ENCODE results near the gene PTPN3. TPM values are rescaled to one million over a fixed set of nuclear protein-coding genes. Genes with fewer than 3 reads are reported as not detected.

PTPN3 gene
- total and polyA plus RNA-seq, 2 experiments from 2014 or later, result 0.84 to 2.1 TPM

DNA sequence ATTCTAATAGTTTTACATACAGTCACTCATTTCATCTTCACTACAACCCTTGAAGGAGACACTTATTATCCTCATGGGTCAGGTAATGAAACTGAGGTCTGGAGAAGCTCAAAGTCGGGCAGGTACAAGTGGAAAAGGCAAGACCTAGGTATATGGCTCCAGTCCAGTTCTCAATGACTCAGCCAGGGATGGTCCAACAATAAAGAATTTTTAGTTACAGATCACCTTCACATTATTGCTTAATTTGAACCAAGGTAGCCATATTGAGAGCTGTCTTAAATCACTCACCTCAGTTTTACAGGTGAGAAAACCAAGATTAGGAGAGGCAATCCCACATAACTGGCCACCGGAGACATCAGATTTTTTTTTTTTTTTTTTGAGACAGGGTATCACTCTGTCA lies 55.4 kb downstream of the PTPN3 start:
- Histone ChIP-seq H3K36me3 (no peaks in the 10 kb centered on the region), H3K4me3 (no peak overlapping the region), H3K9me3 (ENCODE audit: low read depth) (no peaks in the 10 kb centered on the region), H3K27ac (no peak overlapping the region), H3K4me1 (ENCODE audit: low read depth) (peaks cover 10% of the 10 kb centered on the region), H3K27me3 (no peaks in the 10 kb centered on the region)
- TF ChIP-seq, protein P1, sequence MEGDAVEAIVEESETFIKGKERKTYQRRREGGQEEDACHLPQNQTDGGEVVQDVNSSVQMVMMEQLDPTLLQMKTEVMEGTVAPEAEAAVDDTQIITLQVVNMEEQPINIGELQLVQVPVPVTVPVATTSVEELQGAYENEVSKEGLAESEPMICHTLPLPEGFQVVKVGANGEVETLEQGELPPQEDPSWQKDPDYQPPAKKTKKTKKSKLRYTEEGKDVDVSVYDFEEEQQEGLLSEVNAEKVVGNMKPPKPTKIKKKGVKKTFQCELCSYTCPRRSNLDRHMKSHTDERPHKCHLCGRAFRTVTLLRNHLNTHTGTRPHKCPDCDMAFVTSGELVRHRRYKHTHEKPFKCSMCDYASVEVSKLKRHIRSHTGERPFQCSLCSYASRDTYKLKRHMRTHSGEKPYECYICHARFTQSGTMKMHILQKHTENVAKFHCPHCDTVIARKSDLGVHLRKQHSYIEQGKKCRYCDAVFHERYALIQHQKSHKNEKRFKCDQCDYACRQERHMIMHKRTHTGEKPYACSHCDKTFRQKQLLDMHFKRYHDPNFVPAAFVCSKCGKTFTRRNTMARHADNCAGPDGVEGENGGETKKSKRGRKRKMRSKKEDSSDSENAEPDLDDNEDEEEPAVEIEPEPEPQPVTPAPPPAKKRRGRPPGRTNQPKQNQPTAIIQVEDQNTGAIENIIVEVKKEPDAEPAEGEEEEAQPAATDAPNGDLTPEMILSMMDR (IDR thresholded peaks at IDR 0.05; ENCODE audit: low read depth, low read length), result no peak
- no peak for DNase-seq (ENCODE audit: low read depth in 1 of 2, low spot score in 1 of 2)

DNA sequence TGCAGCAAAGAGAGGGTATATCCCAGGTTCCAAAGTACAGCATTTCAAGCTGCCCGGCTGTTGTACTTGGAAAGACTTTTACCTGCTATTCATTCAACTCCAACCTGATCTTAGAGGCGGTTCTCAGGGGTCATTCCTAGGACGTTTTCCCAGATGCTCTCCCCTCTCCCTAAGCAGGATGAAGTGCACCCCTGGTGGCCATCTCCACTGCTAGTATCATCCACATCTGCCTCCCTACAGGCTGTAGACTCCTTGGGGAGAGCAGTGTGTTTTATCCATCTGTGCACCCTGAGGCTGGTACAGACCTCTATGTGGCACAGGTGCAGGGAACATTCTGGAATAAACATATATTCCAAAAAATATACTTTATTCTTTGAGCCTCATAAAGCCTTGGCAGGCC lies 56.8 kb downstream of the PTPN3 start:
- H3K36me3 ChIP-seq, result no peaks in the 10 kb centered on the region
- no peak for DNase-seq (ENCODE audit: low read depth in 1 of 2, low spot score in 1 of 2)
- H3K27me3 ChIP-seq, result no peaks in the 10 kb centered on the region
- no peaks in the 10 kb centered on the region for H3K9me3 ChIP-seq (ENCODE audit: low read depth)
- H3K4me3 ChIP-seq, result no peak overlapping the region
- TF ChIP-seq, protein P1 (IDR thresholded peaks at IDR 0.05; ENCODE audit: low read depth, low read length), result no peak
- no peak overlapping the region for H3K27ac ChIP-seq
- peaks cover 23% of the 10 kb centered on the region for H3K4me1 ChIP-seq (ENCODE audit: low read depth)

DNA sequence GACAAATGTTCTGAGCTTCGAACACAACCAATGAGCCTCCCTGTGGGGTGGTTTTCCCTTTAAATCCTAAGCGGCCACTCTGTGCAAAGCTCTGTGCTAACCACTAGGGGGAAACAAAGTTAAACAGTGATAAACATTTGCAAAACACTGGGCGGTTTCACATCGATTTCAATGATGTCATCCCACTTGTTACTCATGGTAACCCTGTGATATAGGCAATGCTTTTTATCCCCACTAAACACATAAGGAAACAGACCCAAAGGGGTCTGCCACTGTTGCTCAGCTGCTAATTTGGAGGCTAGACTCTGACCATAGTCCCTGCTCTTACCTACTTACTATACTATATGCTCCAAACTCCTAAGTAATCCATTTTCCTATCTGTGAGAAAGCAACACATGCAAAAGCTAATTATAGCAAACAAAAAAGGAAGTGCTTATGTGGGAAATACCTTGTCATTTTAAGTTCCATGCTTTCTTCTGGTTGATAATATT lies 57.3 kb downstream of the PTPN3 start:
- Histone ChIP-seq H3K36me3 (no peaks in the 10 kb centered on the region), H3K27me3 (no peaks in the 10 kb centered on the region), H3K4me1 (ENCODE audit: low read depth) (peaks cover 23% of the 10 kb centered on the region), H3K4me3 (no peak overlapping the region), H3K27ac (no peak overlapping the region), H3K9me3 (ENCODE audit: low read depth) (no peaks in the 10 kb centered on the region)
- TF ChIP-seq, protein P1 (IDR thresholded peaks at IDR 0.05; ENCODE audit: low read depth, low read length), result peak; percentile 87
- peak; percentile 77 to 90 for DNase-seq (ENCODE audit: low read depth in 1 of 2, low spot score in 1 of 2)

DNA sequence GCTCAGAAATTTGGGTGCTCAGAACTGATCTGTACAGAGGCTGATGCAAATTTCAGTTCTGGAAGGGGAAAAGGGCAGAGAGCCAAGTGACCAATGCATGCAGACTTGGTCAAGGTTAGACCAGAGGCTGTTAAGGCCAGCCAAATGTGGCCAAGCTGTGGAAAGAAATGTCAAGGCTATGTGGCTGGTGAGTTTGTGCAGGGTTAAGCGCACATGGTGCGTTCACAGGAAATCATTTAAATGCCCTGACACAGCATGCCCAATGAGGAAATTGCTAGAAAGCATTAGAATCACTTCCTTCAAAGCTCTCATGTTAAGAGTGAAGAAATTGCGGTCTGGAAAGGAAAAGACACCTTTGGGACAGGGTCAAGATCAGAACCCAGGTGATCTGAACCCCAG lies 58.0 kb downstream of the PTPN3 start:
- no peaks in the 10 kb centered on the region for H3K9me3 ChIP-seq (ENCODE audit: low read depth)
- no peak for DNase-seq (ENCODE audit: low read depth in 1 of 2, low spot score in 1 of 2)
- no peaks in the 10 kb centered on the region for H3K36me3 ChIP-seq
- H3K27me3 ChIP-seq, result no peaks in the 10 kb centered on the region
- TF ChIP-seq, protein P1 (IDR thresholded peaks at IDR 0.05; ENCODE audit: low read depth, low read length), result no peak
- no peak overlapping the region for H3K27ac ChIP-seq
- H3K4me1 ChIP-seq (ENCODE audit: low read depth), result peaks cover 21% of the 10 kb centered on the region
- H3K4me3 ChIP-seq, result no peak overlapping the region

DNA sequence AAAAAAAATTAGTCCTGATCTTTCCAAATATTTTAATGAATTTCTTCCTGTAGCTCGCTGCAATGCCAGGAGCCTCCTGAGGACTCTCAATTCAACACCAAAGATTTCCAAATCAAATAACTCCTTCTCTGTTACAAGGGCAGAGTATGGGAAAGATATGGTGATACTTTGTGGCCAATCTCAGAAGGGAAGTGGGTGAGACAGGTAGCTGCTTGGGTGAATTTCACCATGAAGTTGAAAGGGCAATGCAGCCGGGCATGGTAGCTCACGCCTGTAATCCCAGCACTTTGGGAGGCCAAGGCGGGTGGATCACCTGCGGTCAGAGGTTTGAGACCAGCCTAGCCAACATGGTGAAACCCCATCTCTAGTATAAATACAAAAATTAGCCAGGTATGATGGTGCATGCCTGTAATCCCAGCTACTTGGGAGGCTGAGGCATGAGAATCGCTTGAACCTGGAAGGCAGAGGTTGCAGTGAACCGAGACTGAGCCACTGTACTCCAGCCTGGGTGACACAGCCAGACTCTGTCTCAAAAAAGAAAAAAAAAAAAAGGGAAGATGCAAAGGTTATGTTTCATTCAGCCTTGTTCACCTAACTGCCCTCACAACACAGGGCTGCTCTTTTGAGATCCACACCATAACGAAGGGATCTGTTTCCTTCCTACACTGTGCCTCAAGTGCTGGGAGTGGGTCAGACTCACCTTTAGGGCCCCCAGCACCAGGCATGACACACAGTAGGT lies 58.6 kb downstream of the PTPN3 start:
- Histone ChIP-seq H3K4me3 (no peak overlapping the region), H3K27ac (no peak overlapping the region), H3K9me3 (ENCODE audit: low read depth) (no peaks in the 10 kb centered on the region), H3K4me1 (ENCODE audit: low read depth) (peaks cover 17% of the 10 kb centered on the region), H3K36me3 (no peaks in the 10 kb centered on the region), H3K27me3 (no peaks in the 10 kb centered on the region)
- TF ChIP-seq, protein P1 (IDR thresholded peaks at IDR 0.05; ENCODE audit: low read depth, low read length), result no peak
- DNase-seq (ENCODE audit: low read depth in 1 of 2, low spot score in 1 of 2), result no peak
